T1000 (cell line): ENCODE results near the gene PET117.
A peak's percentile ranks its signal among the peaks of the same experiment; 100 is the strongest.
"Not testable (repeated sequence)": the region's sequence is repeated elsewhere in the genome, so short reads cannot be mapped to it uniquely, and the experiment has no call there.

Source experiments
- DNase-seq: peaks from one replicate; lab custom pipeline; 2025; ENCODE audit warnings: mixed read lengths; lab: John Stamatoyannopoulos, UW

The PET117 gene

GRCh38 chr20:18137412-18138265 is at the start of gene PET117, which contains the start of gene KAT14:
TSS of gene PET117 (plus strand) at chr20:18137863. CDS start at chr20:18137956, 93 bp downstream.
TSS of gene KAT14 (plus strand) at chr20:18137863. CDS start at chr20:18142661, 4,798 bp downstream.
- DNase-seq = peak; percentile 79

GRCh38 chr20:18088298-18088697 is 49.4 kb upstream of the PET117 start:
- not testable (repeated sequence) for DNase-seq

- DNase-seq = not testable (repeated sequence)
Measured at GRCh38 chr20:18088841-18089240, 48.8 kb upstream of the PET117 start.

GRCh38 chr20:18090044-18090443 is 47.6 kb upstream of the PET117 start:
- DNase-seq = no peak

GRCh38 chr20:18090477-18090876 is 47.2 kb upstream of the PET117 start:
- DNase-seq = no peak

- no peak for DNase-seq
Measured at GRCh38 chr20:18091623-18092022, 46.0 kb upstream of the PET117 start.

- no peak for DNase-seq
Measured at GRCh38 chr20:18092890-18093289, 44.8 kb upstream of the PET117 start.

- DNase-seq = no peak
Measured at GRCh38 chr20:18093388-18093787, 44.3 kb upstream of the PET117 start.

GRCh38 chr20:18094191-18094590 is 43.5 kb upstream of the PET117 start:
- no peak for DNase-seq

- not testable (repeated sequence) for DNase-seq
Measured at GRCh38 chr20:18100569-18100968, 37.1 kb upstream of the PET117 start.

- DNase-seq = no peak
Measured at GRCh38 chr20:18101125-18101810, 36.4 kb upstream of the PET117 start.

- no peak for DNase-seq
Measured at GRCh38 chr20:18103497-18103896, 34.2 kb upstream of the PET117 start.

GRCh38 chr20:18108326-18108725 is 29.3 kb upstream of the PET117 start:
- DNase-seq = no peak

- not testable (repeated sequence) for DNase-seq
Measured at GRCh38 chr20:18128574-18128973, 9.1 kb upstream of the PET117 start.

GRCh38 chr20:18132663-18133062 is 5.0 kb upstream of the PET117 start:
- DNase-seq = no peak

- no peak for DNase-seq
Measured at GRCh38 chr20:18133962-18134361, 3.7 kb upstream of the PET117 start.

GRCh38 chr20:18138266-18138582 is 561 bp downstream of the PET117 start:
- no peak for DNase-seq

- DNase-seq = no peak
Measured at GRCh38 chr20:18138639-18139583, 1.2 kb downstream of the PET117 start.

- no peak for DNase-seq
Measured at GRCh38 chr20:18139832-18140231, 2.2 kb downstream of the PET117 start.

- no peak for DNase-seq
Measured at GRCh38 chr20:18144541-18145099, 7.0 kb downstream of the PET117 start.

- no peak for DNase-seq
Measured at GRCh38 chr20:18154342-18154741, 16.7 kb downstream of the PET117 start.

GRCh38 chr20:18156045-18156444 is 18.4 kb downstream of the PET117 start:
- DNase-seq = no peak
